ENCODE results near the gene CSF2.

DNA sequence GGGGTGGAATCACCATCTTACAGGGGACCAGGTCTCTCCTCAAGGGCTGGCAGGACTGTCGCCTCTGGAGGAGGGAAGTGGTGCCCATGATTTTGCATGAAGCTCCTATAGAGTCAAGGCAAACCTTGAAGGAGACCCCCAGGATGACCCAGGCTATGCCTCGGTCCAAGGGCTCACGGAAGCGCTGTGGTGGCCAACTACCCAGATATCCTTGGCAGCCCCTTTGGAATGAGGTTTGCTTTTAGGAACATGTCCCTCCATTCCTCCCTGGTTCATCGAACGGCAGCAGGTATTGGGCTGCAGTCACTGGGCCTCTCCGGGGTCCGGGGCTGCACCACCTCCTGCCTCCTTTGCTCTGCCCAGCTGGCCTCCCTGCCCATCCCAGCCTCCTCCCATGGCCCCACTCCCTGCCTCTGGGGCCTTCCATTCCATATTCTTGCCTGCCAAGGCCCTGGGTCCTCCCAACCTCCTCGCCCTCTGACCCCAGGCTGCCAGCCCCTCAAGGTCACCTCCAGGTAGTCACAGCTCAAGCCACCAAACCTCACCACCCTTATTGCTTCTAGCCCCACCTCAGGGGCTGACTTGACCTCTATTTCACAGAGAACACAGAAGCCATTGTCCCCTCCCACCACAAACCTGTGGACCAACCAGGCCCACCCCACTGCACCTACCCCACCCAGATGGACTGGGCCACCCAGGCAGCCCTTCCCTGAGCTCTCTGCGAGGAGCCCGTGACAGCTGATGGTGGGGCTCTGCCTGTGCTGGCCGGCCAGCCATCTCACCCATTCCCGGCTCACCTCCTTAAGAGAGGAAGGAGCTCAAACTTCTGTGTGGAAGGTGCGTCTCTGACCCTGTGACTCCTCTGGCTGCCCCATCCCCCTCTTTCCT, 16.7 kb upstream of the CSF2 start:
- TF ChIP-seq POLR2A (IDR thresholded peaks at IDR 0.05; ENCODE audit: low read depth, low read length) (no peak), RAD21 (IDR thresholded peaks at IDR 0.05; ENCODE audit: low read length) (no peak), FOS (IDR thresholded peaks at IDR 0.05; ENCODE audit: low read depth, low read length) (no peak), CEBPB (IDR thresholded peaks at IDR 0.05; ENCODE audit: low read depth, low read length) (no peak), RFX5 (IDR thresholded peaks at IDR 0.05; ENCODE audit: low read depth, low read length) (no peak)
- TF ChIP-seq, protein P1, sequence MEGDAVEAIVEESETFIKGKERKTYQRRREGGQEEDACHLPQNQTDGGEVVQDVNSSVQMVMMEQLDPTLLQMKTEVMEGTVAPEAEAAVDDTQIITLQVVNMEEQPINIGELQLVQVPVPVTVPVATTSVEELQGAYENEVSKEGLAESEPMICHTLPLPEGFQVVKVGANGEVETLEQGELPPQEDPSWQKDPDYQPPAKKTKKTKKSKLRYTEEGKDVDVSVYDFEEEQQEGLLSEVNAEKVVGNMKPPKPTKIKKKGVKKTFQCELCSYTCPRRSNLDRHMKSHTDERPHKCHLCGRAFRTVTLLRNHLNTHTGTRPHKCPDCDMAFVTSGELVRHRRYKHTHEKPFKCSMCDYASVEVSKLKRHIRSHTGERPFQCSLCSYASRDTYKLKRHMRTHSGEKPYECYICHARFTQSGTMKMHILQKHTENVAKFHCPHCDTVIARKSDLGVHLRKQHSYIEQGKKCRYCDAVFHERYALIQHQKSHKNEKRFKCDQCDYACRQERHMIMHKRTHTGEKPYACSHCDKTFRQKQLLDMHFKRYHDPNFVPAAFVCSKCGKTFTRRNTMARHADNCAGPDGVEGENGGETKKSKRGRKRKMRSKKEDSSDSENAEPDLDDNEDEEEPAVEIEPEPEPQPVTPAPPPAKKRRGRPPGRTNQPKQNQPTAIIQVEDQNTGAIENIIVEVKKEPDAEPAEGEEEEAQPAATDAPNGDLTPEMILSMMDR (conservative IDR thresholded peaks at IDR 0.05; ENCODE audit: low read depth, low read length): no peak
- TF ChIP-seq, protein P2, sequence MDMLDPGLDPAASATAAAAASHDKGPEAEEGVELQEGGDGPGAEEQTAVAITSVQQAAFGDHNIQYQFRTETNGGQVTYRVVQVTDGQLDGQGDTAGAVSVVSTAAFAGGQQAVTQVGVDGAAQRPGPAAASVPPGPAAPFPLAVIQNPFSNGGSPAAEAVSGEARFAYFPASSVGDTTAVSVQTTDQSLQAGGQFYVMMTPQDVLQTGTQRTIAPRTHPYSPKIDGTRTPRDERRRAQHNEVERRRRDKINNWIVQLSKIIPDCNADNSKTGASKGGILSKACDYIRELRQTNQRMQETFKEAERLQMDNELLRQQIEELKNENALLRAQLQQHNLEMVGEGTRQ (IDR thresholded peaks at IDR 0.05; ENCODE audit: low read depth, low read length): no peak
